Central memory CD8-positive, alpha-beta T cell (primary cell): ENCODE results near the gene ZP2.

Experiments
- ATAC-seq: fragments of 150-1000 bp; cut with Tn5 transposase; replicated peaks from 2 replicates; pipeline ENCODE4 v1.10.0; 2022; ENCODE audit warnings: mild to moderate bottlenecking, moderate FRiP score, moderate number of reproducible peaks; ENCODE audit not compliant: poor library complexity, severe bottlenecking; ENCODE audit errors: extremely low read depth
- DNase-seq, 2 donors: peaks; one replicate each; pipeline ENCODE4 v3.0.0; 2021; ENCODE audit warnings: low spot score in 2 of 2
- H3K27ac Mint-ChIP-seq: one replicate; pipeline ENCODE4 v1.8.0; 2022; ENCODE audit warnings: low read depth, mild to moderate bottlenecking, moderate library complexity, mixed read lengths
- H3K27me3 Mint-ChIP-seq: one replicate; pipeline ENCODE4 v1.8.0; 2022; ENCODE audit warnings: mixed read lengths
- H3K36me3 Mint-ChIP-seq: one replicate; pipeline ENCODE4 v1.8.0; 2022; ENCODE audit warnings: mild to moderate bottlenecking, moderate library complexity, mixed read lengths; ENCODE audit not compliant: insufficient read depth
- H3K4me1 Mint-ChIP-seq: one replicate; pipeline ENCODE4 v1.8.0; 2022; ENCODE audit warnings: mixed read lengths
- H3K4me3 Mint-ChIP-seq: one replicate; pipeline ENCODE4 v1.8.0; 2022; ENCODE audit warnings: mild to moderate bottlenecking, moderate library complexity, mixed read lengths
- H3K9me3 Mint-ChIP-seq: one replicate; pipeline ENCODE4 v1.8.0; 2022; ENCODE audit warnings: mixed read lengths

Gene ZP2

GRCh38 chr16:21150375-21151001 is 60.9 kb downstream of the ZP2 start, which contains the start of gene DNAH3:
DNAH3 (minus strand) TSS chr16:21150846; CDS start chr16:21150319, 527 bp downstream.
- DNase-seq (no peak), ATAC-seq (no peak)
- Mint-ChIP-seq H3K4me3 (no peak within 1 kb of the TSS), H3K27ac (no peak within 1 kb of the TSS), H3K27me3 (peaks cover 57% of the 10 kb centered on the region), H3K9me3 (no peaks in the 10 kb centered on the region), H3K36me3 (no peaks in the 10 kb centered on the region), H3K4me1 (no peaks in the 10 kb centered on the region)
